GM12878 (cell line): ENCODE data around the gene MAP2K2. TPM values are rescaled to one million over a fixed set of nuclear protein-coding genes. Genes with fewer than 3 reads are reported as not detected.

ENCODE experiments used
- ATF2 ChIP-seq: IDR thresholded peaks from 2 replicates; pipeline ENCODE4 v1.6.1; 2012; ENCODE audit warnings: low read length, inconsistent platforms
- BHLHE40 ChIP-seq, 2 experiments: fragments of 450-650 bp in 1 of 2; IDR thresholded peaks; 2 replicates each; pipeline ENCODE4 v1.6.1; 2011 to 2017; ENCODE audit warnings: low read depth in 2 of 2, borderline replicate concordance in 1 of 2, improper control_type of control experiment in 1 of 2, low read length in 1 of 2, mild to moderate bottlenecking in 1 of 2
- CBX5 ChIP-seq: sonication (generic); IDR thresholded peaks from 2 replicates; pipeline ENCODE4 v1.6.1; 2016; ENCODE audit warnings: low read depth, moderate library complexity, mild to moderate bottlenecking, inconsistent platforms
- CHD2 ChIP-seq: IDR thresholded peaks from 2 replicates; pipeline ENCODE4 v1.6.1; 2011; ENCODE audit warnings: low read depth, low read length, improper control_type of control experiment, borderline replicate concordance
- DPF2 ChIP-seq: fragments of 450-650 bp; IDR thresholded peaks from 2 replicates; pipeline ENCODE4 v1.6.1; 2017; ENCODE audit warnings: mild to moderate bottlenecking
- E2F8 ChIP-seq: fragments of 450-650 bp; IDR thresholded peaks from 2 replicates; pipeline ENCODE4 v1.6.1; 2018; ENCODE audit warnings: mild to moderate bottlenecking, low read depth, moderate library complexity; ENCODE audit not compliant: partially characterized antibody
- FOS ChIP-seq: IDR thresholded peaks from 3 replicates; pipeline ENCODE4 v1.6.1; 2011; ENCODE audit warnings: borderline replicate concordance; ENCODE audit not compliant: insufficient read length; ENCODE audit errors: extremely low read depth
- GABPA ChIP-seq: IDR thresholded peaks from 2 replicates; pipeline ENCODE4 v1.6.1; 2014; ENCODE audit warnings: antibody characterized with exemption, low read depth, mild to moderate bottlenecking, inconsistent platforms
- IKZF1 ChIP-seq: fragments of 450-650 bp; conservative IDR thresholded peaks from 2 replicates; pipeline ENCODE4 v1.6.1; 2017; ENCODE audit warnings: antibody characterized with exemption, mild to moderate bottlenecking
- IRF3 ChIP-seq: fragments of 450-650 bp; IDR thresholded peaks from 2 replicates; pipeline ENCODE4 v1.6.1; 2014; ENCODE audit warnings: mild to moderate bottlenecking
- MAX ChIP-seq: IDR thresholded peaks from 2 replicates; pipeline ENCODE4 v1.6.1; 2012; ENCODE audit warnings: low read depth, low read length, improper control_type of control experiment
- MEF2B ChIP-seq: fragments of 450-650 bp; IDR thresholded peaks from 2 replicates; pipeline ENCODE4 v1.6.1; 2018; ENCODE audit warnings: mild to moderate bottlenecking, moderate library complexity; ENCODE audit not compliant: partially characterized antibody, poor library complexity, severe bottlenecking
- MYC ChIP-seq: IDR thresholded peaks from 2 replicates; pipeline ENCODE4 v1.6.1; 2011; ENCODE audit warnings: mild to moderate bottlenecking, low read length, moderate library complexity, inconsistent platforms; ENCODE audit not compliant: insufficient read depth, insufficient replicate concordance, insufficient read length, severe bottlenecking
- PAX5 ChIP-seq: IDR thresholded peaks from 2 replicates; pipeline ENCODE4 v1.6.1; 2011; ENCODE audit warnings: low read depth, low read length, borderline replicate concordance
- PKNOX1 ChIP-seq: fragments of 450-650 bp; IDR thresholded peaks from 2 replicates; pipeline ENCODE4 v1.6.1; 2016; ENCODE audit warnings: mild to moderate bottlenecking
- POLR2A ChIP-seq: IDR thresholded peaks from 2 replicates; pipeline ENCODE4 v1.6.1; 2011; ENCODE audit warnings: low read depth, mild to moderate bottlenecking, low read length
- SIN3A ChIP-seq: IDR thresholded peaks from 2 replicates; pipeline ENCODE4 v1.6.1; 2012; ENCODE audit warnings: low read depth, low read length, improper control_type of control experiment
- SMAD5 ChIP-seq: IDR thresholded peaks from 2 replicates; pipeline ENCODE4 v1.6.1; 2016; ENCODE audit warnings: antibody characterized with exemption, low read depth
- SREBF1 ChIP-seq: IDR thresholded peaks from 2 replicates; pipeline ENCODE4 v1.6.1; 2012; ENCODE audit warnings: mild to moderate bottlenecking, low read length
- STAT1 ChIP-seq: fragments of 450-650 bp; conservative IDR thresholded peaks from 2 replicates; pipeline ENCODE4 v1.6.1; 2014; ENCODE audit warnings: antibody characterized with exemption, mild to moderate bottlenecking
- YBX1 ChIP-seq: fragments of 450-650 bp; IDR thresholded peaks from 2 replicates; pipeline ENCODE4 v1.6.1; 2016; ENCODE audit warnings: antibody characterized with exemption
- ZBED1 ChIP-seq: IDR thresholded peaks from 2 replicates; pipeline ENCODE4 v1.6.1; 2016; ENCODE audit warnings: borderline replicate concordance
- ZNF24 ChIP-seq: fragments of 450-650 bp; IDR thresholded peaks from 2 replicates; pipeline ENCODE4 v1.6.1; 2017; ENCODE audit warnings: antibody characterized with exemption, mild to moderate bottlenecking
- polyA plus RNA-seq, 11 experiments: library from polyadenylated mRNA; depleted of rRNA in 4 of 11; unstranded in 6 of 11; stranded (reverse) in 5 of 11; fragments of >200 nt; fragmentation: Nextera tagmentation in 4 of 11; fragmentation: Illumina TruSeq in 1 of 11; extraction: Ambion mirVana in 4 of 11; extraction: Trizol in 1 of 11; gene quantifications; 1 replicate in 1 of 11; 2 replicates in 10 of 11; pipeline versions ENCODE4 v1.2.1 to v1.2.3, GENCODE V29; 2011 to 2016; ENCODE audit warnings: inconsistent platforms in 2 of 11, missing spikeins in 2 of 11, low read depth in 1 of 11
- total RNA-seq, 4 experiments: library from RNA; depleted of rRNA in 3 of 4; stranded (reverse); fragments of >200 nt in 3 of 4; fragmentation: Illumina TruSeq in 1 of 4; extraction: Trizol in 1 of 4; gene quantifications; 2 replicates each; pipeline versions ENCODE4 v1.2.1 to v1.2.3, GENCODE V29; 2013 to 2021

MAP2K2 gene
- total and polyA plus RNA-seq, 10 of the 15 experiments (the other 5 are each of a cell fraction or from before 2014, with no cell fraction given) = 1.00 to 210 (median 53.5) TPM

GRCh38 chr19:4064496-4065260, 59.2 kb downstream of the MAP2K2 start (continued):
- TF ChIP-seq E2F8 = no peak
- peak; percentile 41; the same call in 1 of the 2 replicates for TF ChIP-seq DPF2
- TF ChIP-seq SREBF1 = no peak
- TF ChIP-seq STAT1 = no peak
- no peak for TF ChIP-seq PKNOX1
- TF ChIP-seq MYC = no peak
- peak; percentile 40 for TF ChIP-seq IKZF1
- TF ChIP-seq POLR2A = peak; percentile 71
- TF ChIP-seq IRF3 = no peak
- no peak for TF ChIP-seq SMAD5
- no peak for TF ChIP-seq FOS
- no peak; the same call in 1 of the 2 replicates for TF ChIP-seq MAX
- TF ChIP-seq BHLHE40 (IDR thresholded peaks at IDR 0.05; ENCODE audit: borderline replicate concordance in 1 of 2, low read depth in 2 of 2, low read length in 1 of 2) = peak; percentile 79 to 87; a peak in 3 of 4 replicates
- TF ChIP-seq CBX5 = no peak
- peak; percentile 40; the same call in 1 of the 2 replicates for TF ChIP-seq SIN3A
- no peak for TF ChIP-seq ZBED1
- TF ChIP-seq YBX1 = no peak
- TF ChIP-seq MEF2B = peak; percentile 37
- TF ChIP-seq PAX5 = no peak
- TF ChIP-seq ZNF24 = no peak
- TF ChIP-seq GABPA = no peak
- no peak for TF ChIP-seq ATF2
- TF ChIP-seq CHD2 = no peak
